Measurements from ENCODE around the gene ATG9B. TPM values are rescaled to one million over a fixed set of nuclear protein-coding genes. Genes with fewer than 3 reads are reported as not detected.

The ATG9B gene
- total and polyA plus RNA-seq, 9 of the 15 experiments (the other 6 are each of a cell fraction or from before 2014, with no cell fraction given): 0.29 to 8.0 (median 2.1) TPM

DNA sequence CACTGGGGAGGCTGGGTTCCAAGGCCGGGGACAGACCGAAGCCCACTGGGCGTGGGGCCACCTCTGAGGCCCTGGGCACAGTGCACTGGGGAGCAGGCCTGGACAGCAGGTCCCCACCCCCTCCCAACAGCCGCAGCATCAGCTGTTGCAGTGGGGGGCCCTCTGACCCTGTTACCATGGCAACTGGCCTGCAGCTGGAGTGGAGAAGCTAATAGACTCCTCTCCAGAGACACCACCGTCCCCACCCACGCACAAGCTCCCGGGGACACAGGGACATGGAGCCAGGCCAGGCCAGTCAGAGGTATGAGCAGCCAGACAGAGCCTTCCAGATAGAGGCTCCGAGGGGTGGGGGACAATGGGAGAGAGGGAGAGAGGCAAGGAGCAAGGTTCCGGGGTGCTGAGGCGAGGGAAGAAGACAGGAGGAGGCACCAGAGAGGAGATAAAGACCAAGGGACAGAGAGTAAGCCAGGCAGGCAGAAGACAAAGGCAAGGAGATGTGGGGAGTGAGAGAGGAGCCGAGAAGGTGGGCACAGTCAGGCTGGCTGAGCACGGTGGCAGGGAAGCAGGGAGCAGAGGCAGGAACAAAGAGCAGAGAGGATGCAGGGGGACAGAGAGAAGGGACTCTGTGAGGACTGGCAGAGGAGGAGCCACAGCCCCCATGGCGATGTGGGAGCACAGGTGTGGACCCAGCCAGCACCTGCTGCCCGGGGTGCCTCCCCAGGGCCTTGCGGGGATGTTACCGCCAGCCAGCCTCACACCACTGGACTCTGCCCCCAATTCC is 52.9 kb downstream of the ATG9B start:
- no peak overlapping the region for H3K4me2 ChIP-seq (ENCODE audit: insufficient read depth, low read length)
- H3K4me3 ChIP-seq: no peak overlapping the region
- H3K79me2 ChIP-seq (ENCODE audit: control insufficient read depth, insufficient read depth, low read length): peaks cover 18% of the 10 kb centered on the region
- H3K36me3 ChIP-seq (ENCODE audit: control insufficient read depth, insufficient read depth, low read length): peaks cover 25% of the 10 kb centered on the region; the same call in 2 of the 3 replicates
- DNase-seq (ENCODE audit: extremely low read depth in 1 of 4, low spot score in 3 of 4) (peak; percentile 79 to 88 (median 82)), FAIRE-seq (peak; percentile 48), ATAC-seq (0 out of 3 replicates have a peak, but pooled peaks have one; percentile 1)
- peaks cover 47 to 71% of the 10 kb centered on the region in 2 experiments for H3K4me1 ChIP-seq (replicated peaks in 1 of 2; ENCODE audit: control insufficient read depth in 2 of 2, insufficient read depth in 2 of 2, low read length in 2 of 2)
- H3K9ac ChIP-seq (ENCODE audit: insufficient read depth in 1 of 2, low read depth in 2 of 2, low read length in 2 of 2): peak overlapping the region in 1 of 2 experiments; percentile 15; a peak in 2 of 4 replicates
- CTCF ChIA-PET (ENCODE audit: low intra/inter-chr PET ratio): no interaction called here
- H2AFZ ChIP-seq (ENCODE audit: low read depth, low read length): no peak overlapping the region
- no peaks in the 10 kb centered on the region for H3K27me3 ChIP-seq (ENCODE audit: control insufficient read depth in 2 of 2, insufficient read depth in 2 of 2, low read length in 2 of 2)
- WGBS (ENCODE audit: insufficient coverage, low coverage, missing lambda C conversion rate): 67% methylated on average over 16 of the region's 16 CpGs
- H3K9me3 ChIP-seq (replicated peaks; ENCODE audit: control insufficient read depth, insufficient read depth, low read depth, low read length): no peaks in the 10 kb centered on the region
- POLR2A ChIA-PET: interaction anchor here (0.8 to 2.1 kb wide), 2 partner anchors 9 to 11 kb away, joined by 7 to 15 read pairs; no protein-coding TSS in a partner anchor
- H3K27ac ChIP-seq (ENCODE audit: extremely low read depth, low read depth, low read length): no peak overlapping the region
- no peaks in the 10 kb centered on the region for H4K20me1 ChIP-seq (replicated peaks; ENCODE audit: control insufficient read depth, insufficient read depth, low read length)
- in situ Hi-C loops (cut with MboI) (no loop called here), intact Hi-C loops (cut with micrococcal nuclease) (no loop called here)
- no TSS peak for BruUV-seq (replicated peaks)
- H3K9me1 ChIP-seq (ENCODE audit: control insufficient read depth, insufficient read depth, low read length): peaks cover 5% of the 10 kb centered on the region
- TF ChIP-seq CBFA2T3 (IDR thresholded peaks at IDR 0.05) (peak; percentile 35; the same call in 1 of the 2 replicates), TFAP4 (CRISPR knock-in tag; IDR thresholded peaks at IDR 0.05; ENCODE audit: borderline replicate concordance) (peak; percentile 98), NR2C1 (IDR thresholded peaks at IDR 0.05) (peak; percentile 47; the same call in 1 of the 2 replicates), NR2C1 (tag; IDR thresholded peaks at IDR 0.05) (peak; percentile 65; the same call in 1 of the 2 replicates), ERF (CRISPR knock-in tag; IDR thresholded peaks at IDR 0.05) (peak; percentile 15; the same call in 1 of the 2 replicates), CREM (IDR thresholded peaks at IDR 0.05; ENCODE audit: low read depth) (0 out of 2 replicates have a peak, but pooled peaks have one; percentile 5), NR2C2 (CRISPR knock-in tag; IDR thresholded peaks at IDR 0.05) (no peak), NR2C2 (tag; IDR thresholded peaks at IDR 0.05) (peak; percentile 42; the same call in 1 of the 2 replicates), FOSL1 (tag; conservative IDR thresholded peaks at IDR 0.05) (no peak), SREBF2 (CRISPR knock-in tag; IDR thresholded peaks at IDR 0.05) (no peak), DACH1 (IDR thresholded peaks at IDR 0.05; ENCODE audit: partially characterized antibody) (peak; percentile 89), EHMT2 (IDR thresholded peaks at IDR 0.05) (0 out of 2 replicates have a peak, but pooled peaks have one; percentile 26), RCOR1 (IDR thresholded peaks at IDR 0.05; ENCODE audit: borderline replicate concordance in 1 of 2, low read depth in 2 of 2, low read length in 2 of 2) (0 out of 4 replicates have a peak, but pooled peaks of 1 of the 2 experiments have one; percentile 3), BCL6 (CRISPR knock-in tag; IDR thresholded peaks at IDR 0.05) (no peak), SMARCA5 (IDR thresholded peaks at IDR 0.05) (peak; percentile 39; the same call in 1 of the 2 replicates), MCM7 (IDR thresholded peaks at IDR 0.05) (no peak), TCF3 (CRISPR knock-in tag; IDR thresholded peaks at IDR 0.05) (peak; percentile 20; the same call in 1 of the 2 replicates), ARHGAP35 (IDR thresholded peaks at IDR 0.05; ENCODE audit: partially characterized antibody) (peak; percentile 63)
- TF ChIP-seq, protein P1, sequence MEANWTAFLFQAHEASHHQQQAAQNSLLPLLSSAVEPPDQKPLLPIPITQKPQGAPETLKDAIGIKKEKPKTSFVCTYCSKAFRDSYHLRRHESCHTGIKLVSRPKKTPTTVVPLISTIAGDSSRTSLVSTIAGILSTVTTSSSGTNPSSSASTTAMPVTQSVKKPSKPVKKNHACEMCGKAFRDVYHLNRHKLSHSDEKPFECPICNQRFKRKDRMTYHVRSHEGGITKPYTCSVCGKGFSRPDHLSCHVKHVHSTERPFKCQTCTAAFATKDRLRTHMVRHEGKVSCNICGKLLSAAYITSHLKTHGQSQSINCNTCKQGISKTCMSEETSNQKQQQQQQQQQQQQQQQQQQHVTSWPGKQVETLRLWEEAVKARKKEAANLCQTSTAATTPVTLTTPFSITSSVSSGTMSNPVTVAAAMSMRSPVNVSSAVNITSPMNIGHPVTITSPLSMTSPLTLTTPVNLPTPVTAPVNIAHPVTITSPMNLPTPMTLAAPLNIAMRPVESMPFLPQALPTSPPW (CRISPR knock-in tag; IDR thresholded peaks at IDR 0.05): peak; percentile 48
